Measurements from ENCODE around the gene NCCRP1. TPM values are rescaled to one million over a fixed set of nuclear protein-coding genes. Genes with fewer than 3 reads are reported as not detected.

NCCRP1 gene
- total and polyA plus RNA-seq, 4 donors, result not detected

- Histone ChIP-seq H3K27ac (ENCODE audit: low read depth in 1 of 2, low read length in 2 of 2) (no peak overlapping the region), H3K9ac (ENCODE audit: low read depth in 1 of 2, low read length in 2 of 2) (no peak overlapping the region), H3K36me3 (ENCODE audit: control insufficient read depth in 4 of 4, insufficient read depth in 3 of 4, low read depth in 1 of 4, low read length in 3 of 4) (peaks cover 2 to 51% (median 10%) of the 10 kb centered on the region in 4 donors), H3K4me1 (ENCODE audit: control insufficient read depth in 4 of 4, insufficient read depth in 4 of 4, low read length in 3 of 4) (peaks cover 0 to 6% (median 2%) of the 10 kb centered on the region in 4 donors), H3K4me3 (ENCODE audit: low read depth in 1 of 3, low read length in 3 of 3) (no peak overlapping the region), H3K9me3 (ENCODE audit: control insufficient read depth in 4 of 4, low read length in 3 of 4) (no peaks in the 10 kb centered on the region), H3K27me3 (ENCODE audit: control insufficient read depth in 4 of 4, insufficient read depth in 4 of 4, low read length in 3 of 4) (no peaks in the 10 kb centered on the region)
- no peak for TF ChIP-seq MAX (IDR thresholded peaks at IDR 0.05)
- no peak for TF ChIP-seq EGR1 (IDR thresholded peaks at IDR 0.05; ENCODE audit: low read depth in 2 of 2)
- TF ChIP-seq ZBTB33 (IDR thresholded peaks at IDR 0.05), result no peak
- no peak for TF ChIP-seq JUND (IDR thresholded peaks at IDR 0.05)
- TF ChIP-seq YY1 (IDR thresholded peaks at IDR 0.05), result no peak
- TF ChIP-seq HNF4A (conservative IDR thresholded peaks at IDR 0.05), result no peak
- no peak for TF ChIP-seq FOXA1 (IDR thresholded peaks at IDR 0.05)
- no peak for TF ChIP-seq NR2F2 (IDR thresholded peaks at IDR 0.05)
- TF ChIP-seq RXRA (IDR thresholded peaks at IDR 0.05), result no peak
- TF ChIP-seq REST (IDR thresholded peaks at IDR 0.05), result no peak
- TF ChIP-seq RAD21 (IDR thresholded peaks at IDR 0.05), result no peak
- TF ChIP-seq TAF1 (conservative IDR thresholded peaks at IDR 0.05), result no peak
- TF ChIP-seq SP1 (IDR thresholded peaks at IDR 0.05), result no peak
- TF ChIP-seq CTCF (IDR thresholded peaks at IDR 0.05; ENCODE audit: low read depth, low read length, missing input control), result no peak
- no peak for TF ChIP-seq GABPA (IDR thresholded peaks at IDR 0.05 in 1 of 2, conservative IDR thresholded peaks at IDR 0.05 in 1 of 2)
- TF ChIP-seq FOXA2 (IDR thresholded peaks at IDR 0.05), result no peak
- TF ChIP-seq HNF4G (IDR thresholded peaks at IDR 0.05), result no peak
- TF ChIP-seq ATF3 (IDR thresholded peaks at IDR 0.05), result no peak
- WGBS, result 89% methylated on average over 27 of the region's 27 CpGs
- no peak for DNase-seq (ENCODE audit: low spot score)
Observed at GRCh38 chr19:39171479-39172465, 25.0 kb upstream of the NCCRP1 start.

Measured in liver (tissue), 9 donors.